NCI-H2227 treated with DMSO at 0.1 percent for 48 hours (cell line): ENCODE measurements around the gene TBRG4.

Experiments
- DNase-seq: peaks from one replicate; lab custom pipeline; 2025; lab: John Stamatoyannopoulos, UW

The TBRG4 gene

DNA sequence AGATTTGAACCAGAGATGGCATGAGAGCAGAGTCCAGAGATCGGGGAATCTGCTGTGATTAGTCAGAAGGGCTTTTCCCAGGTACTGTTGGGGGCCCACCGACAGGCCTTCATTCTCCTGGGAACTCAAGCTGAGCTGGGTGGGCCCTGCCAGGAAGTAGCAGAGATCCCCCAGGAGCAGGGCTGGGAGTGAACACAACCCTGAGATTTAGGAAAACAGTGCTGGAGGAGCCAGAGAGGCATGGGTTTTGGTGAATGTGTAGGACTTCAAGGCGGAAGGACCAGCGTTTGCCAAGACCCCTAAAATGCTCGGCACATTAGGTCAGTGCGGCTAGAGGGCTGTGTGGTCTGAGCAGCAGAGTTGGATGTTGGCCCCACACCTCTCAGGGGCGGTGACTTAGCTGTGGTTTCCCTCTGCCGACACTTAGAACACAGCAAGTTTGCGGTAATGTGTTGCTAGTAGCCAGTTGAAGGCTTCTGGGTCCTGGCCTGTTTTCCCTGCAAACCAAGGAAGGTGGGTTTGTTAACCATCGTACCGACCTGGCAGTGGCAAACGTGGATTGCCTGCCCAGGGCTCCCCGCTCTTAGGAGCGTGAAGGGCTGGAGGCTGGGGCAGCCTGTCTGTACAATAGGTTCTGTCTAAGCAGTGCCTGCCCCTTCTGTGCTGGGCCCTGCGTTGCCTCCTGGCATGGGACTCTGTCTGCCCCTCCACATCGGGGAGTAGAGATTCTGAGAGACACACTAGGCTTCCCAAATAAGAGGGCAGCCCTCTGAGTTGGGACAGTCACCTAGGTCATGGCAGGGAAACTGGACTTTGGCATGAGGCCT is 36.8 kb downstream of the TBRG4 start:
- no peak for DNase-seq

DNA sequence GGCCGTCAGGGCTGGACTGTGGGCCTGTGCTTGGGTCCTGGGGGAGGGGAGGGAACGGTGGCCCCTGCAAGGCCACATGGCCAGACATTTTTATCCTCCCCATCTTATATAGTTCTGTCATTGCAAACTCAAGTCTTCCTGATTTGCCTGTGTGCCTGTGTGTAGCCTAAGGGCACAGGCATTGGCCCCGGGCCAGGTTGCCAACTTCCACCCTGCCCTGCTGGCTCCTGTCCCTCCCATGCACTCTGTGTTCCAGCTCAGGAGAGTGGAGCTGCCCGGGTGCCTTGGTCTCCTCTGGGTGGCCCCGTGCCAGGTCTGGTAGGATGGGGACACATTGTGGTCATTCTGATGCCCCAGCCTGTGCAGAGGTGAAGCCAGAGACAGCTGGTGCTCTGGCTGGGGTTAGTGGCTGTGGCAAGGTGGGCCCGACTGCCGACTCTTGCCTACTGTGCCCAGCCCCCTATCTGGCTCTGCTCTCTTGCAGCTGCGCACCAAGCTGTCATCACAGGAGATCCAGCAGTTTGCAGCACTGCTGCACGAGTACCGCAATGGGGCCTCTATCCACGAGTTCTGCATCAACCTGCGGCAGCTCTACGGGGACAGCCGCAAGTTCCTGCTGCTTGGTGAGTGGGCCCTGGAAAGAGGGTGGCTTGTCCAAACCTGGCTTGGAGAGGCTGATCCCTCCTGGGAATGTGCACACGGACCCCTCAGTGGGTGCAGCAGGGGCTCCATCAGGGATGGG is 37.5 kb downstream of the TBRG4 start:
- no peak for DNase-seq

- DNase-seq: no peak
These were observed 38.3 kb downstream of the TBRG4 start for GRCh38 chr7:45073031-45073785.

GRCh38 chr7:45072131-45073030 is 39.1 kb downstream of the TBRG4 start:
- DNase-seq: no peak

GRCh38 chr7:45071528-45071927 is 40.0 kb downstream of the TBRG4 start:
- DNase-seq: no peak

DNA sequence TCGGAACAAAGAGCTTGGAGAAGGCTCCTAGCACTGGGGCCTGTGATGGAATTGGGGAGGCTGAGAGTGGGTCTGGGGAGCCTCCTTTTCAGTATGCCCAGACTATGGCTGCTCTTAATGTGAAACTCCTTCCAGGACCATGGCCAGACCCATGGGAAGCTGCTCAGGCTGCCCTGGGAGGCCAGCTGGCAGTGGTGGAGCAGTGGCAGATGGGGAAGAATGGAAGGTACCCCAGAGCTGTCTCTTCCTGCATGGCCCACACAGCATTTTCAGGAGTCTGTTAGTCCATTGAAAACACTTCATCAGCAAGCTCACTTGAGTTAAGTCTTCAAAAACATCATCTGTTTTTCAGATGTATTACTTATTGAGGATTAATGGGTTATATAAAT is 41.2 kb downstream of the TBRG4 start:
- no peak for DNase-seq

- DNase-seq: no peak
These were observed 41.8 kb downstream of the TBRG4 start for GRCh38 chr7:45069444-45070253.

DNA sequence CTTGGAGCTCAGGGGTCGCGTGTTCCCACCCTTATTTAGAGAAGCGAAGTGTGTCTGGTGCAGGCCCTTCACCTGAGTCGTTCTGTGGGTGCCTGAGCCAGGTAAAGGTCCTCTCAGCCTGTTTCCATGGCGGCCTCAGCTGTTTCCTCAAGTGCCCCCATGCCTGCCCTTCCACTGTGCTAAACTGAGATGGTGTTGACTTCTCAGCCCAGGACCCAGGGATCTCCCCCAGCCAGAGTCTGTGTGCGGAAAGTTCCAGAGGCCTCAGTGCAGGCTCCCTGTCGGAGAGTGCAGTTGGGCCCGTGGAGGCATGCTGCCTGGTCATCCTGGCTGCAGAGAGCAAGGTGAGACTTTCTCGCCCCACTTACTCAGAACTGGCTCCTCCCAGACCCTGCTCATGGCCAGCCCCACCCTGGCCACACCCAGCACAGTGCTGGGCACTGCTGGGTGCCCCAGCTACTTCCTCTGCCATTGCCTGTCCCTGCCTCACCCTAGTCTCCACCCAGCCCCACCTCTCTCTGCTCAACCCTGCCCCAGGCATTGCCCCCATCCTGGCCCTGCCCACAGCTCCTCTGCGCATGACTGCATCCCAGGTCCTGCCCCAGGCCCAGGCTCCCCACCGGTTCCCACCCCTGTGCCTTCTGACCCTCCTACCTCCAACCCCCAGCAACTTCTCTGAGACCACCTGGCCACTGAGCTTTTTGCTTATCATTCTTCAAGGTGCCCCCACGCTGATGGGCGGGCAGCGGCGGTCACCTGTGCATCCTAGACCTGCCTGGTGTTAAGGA is 43.1 kb downstream of the TBRG4 start:
- DNase-seq: no peak

DNA sequence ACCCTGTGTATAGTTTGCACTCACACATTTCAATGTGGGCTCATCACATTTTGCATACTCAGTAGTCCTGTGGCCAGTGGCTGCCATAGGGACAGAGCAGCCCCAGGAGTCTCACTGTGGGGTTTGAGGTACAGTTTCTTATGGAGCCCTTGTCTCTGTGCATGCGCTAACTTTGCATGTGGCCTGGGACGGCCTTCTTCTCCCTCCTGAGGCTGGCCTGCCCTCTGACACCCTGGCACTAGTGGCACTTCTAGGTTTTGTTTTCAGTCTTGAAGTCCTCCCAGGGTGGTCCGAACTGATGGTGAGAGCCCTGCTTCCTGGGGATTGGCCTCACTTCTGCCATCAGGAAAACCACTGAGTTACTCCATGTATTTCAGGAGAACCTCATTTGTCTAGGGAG is 43.9 kb downstream of the TBRG4 start:
- DNase-seq: no peak

- DNase-seq: no peak
These were observed 45.1 kb downstream of the TBRG4 start for GRCh38 chr7:45066409-45066808.

GRCh38 chr7:45065031-45065995 is 46.2 kb downstream of the TBRG4 start:
- no peak for DNase-seq

GRCh38 chr7:45064047-45064725 is 47.3 kb downstream of the TBRG4 start:
- DNase-seq: no peak

DNA sequence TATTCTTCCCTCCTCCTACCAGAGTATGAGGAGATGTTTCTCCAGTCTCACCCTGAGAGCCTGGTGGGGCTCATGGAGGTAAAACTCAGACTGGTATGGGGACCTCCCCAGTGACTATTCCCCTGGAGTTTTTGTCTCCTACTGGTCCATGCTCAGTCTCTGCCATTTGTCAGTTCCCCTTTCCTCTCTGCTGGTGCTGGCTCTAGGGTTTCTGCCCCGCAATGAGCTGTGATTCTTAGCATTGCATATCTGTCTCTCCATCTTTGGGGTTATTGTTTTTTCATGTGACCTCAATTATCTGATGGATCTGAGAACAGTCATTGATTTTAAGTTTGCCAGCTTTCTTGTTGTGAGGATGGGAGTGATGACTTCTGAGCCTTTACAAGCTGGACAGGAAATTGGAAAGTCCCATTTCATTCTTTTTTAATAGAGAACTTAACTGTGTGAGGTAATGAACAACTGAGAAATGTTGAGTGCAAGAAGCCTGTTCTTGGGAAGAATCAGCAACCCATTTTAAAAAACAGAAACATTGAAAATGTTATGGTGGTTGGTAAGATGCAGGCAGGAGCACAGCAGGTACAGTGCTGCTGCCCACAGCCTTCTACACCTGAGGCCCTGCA is 49.6 kb downstream of the TBRG4 start:
- no peak for DNase-seq

- no peak for DNase-seq
These were observed 50.1 kb downstream of the TBRG4 start for GRCh38 chr7:45061352-45061751.

DNA sequence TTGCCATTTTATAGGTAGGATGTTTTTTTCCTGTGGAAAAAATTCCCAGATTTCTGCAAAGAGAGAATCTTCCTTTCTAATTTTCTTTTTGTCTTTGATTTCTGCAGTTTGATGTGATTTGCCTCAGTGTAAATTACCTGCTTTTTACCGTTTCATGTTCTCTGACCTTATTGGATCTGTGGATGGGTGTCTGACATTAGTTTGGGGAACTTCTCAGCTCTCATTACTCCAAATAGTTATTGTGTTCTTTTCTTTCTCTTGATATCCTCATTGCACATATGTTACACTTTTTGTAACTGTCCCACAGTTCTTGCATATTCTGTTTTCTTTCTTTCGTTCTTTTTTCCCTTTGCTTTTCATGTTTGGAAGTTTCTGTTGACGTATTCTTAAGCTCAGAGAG is 51.2 kb downstream of the TBRG4 start:
- no peak for DNase-seq

- no peak for DNase-seq
These were observed 53.6 kb downstream of the TBRG4 start for GRCh38 chr7:45057878-45058277.

DNA sequence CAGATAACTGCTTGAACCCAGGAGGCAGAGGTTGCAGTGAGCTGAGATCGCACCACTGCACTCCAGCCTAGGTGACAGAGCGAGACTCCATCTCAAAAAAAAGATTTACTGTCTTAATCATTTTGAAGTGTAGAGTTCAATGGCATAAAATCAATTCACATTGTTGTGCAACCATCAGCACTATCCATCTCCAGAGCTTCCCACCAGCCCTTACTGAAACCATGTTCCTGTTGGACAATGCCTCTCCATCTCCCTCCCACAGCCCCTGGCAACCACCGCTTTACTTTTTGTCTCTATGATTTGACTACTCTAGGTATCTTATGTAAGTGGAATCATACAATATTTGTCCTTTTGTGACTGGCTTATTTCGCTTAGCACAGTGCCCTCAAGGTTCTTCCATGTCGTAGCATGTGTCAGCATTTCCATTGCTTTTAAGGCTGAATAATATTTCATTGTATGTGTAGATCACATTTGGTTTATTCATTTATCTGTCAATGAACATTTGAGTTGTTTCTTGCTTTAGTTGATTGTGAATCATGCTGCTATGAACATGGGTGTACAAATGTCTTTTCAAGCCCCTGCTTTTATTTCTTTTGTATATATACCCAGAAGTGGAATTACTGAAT is 55.8 kb downstream of the TBRG4 start:
- no peak for DNase-seq
